Stimulated activated effector memory CD8-positive, alpha-beta T cell treated with anti-CD3 and anti-CD28 coated beads, Interleukin-12 subunit alpha, Interleukin-12 subunit beta, amount 100 ng/mL, for 72 hours (primary cell): ENCODE results near the gene ZER1.
"Not testable (repeated sequence)": the region's sequence is repeated elsewhere in the genome, so short reads cannot be mapped to it uniquely, and the experiment has no call there.

Source experiments
- ATAC-seq: fragments of 150-1000 bp; cut with Tn5 transposase; 2 replicates; pipeline ENCODE4 v1.10.0; 2021
- DNase-seq, 2 donors: peaks; one replicate each; pipeline ENCODE4 v3.0.0; 2021 to 2022; ENCODE audit warnings: low spot score in 2 of 2
- H3K27ac Mint-ChIP-seq: one replicate; pipeline ENCODE4 v1.8.0; 2022; ENCODE audit warnings: mild to moderate bottlenecking, mixed read lengths
- H3K36me3 Mint-ChIP-seq: one replicate; pipeline ENCODE4 v1.8.0; 2022; ENCODE audit warnings: mild to moderate bottlenecking, mixed read lengths
- H3K4me1 Mint-ChIP-seq: one replicate; pipeline ENCODE4 v1.8.0; 2022; ENCODE audit warnings: mixed read lengths
- H3K4me3 Mint-ChIP-seq: one replicate; pipeline ENCODE4 v1.8.0; 2022; ENCODE audit warnings: mild to moderate bottlenecking, mixed read lengths
- H3K9me3 Mint-ChIP-seq: one replicate; pipeline ENCODE4 v1.8.0; 2022; ENCODE audit warnings: mixed read lengths

Gene ZER1

GRCh38 chr9:128798896-128799295 lies 27.2 kb upstream of the ZER1 start:
- Mint-ChIP-seq H3K36me3 (peaks cover 100% of the 10 kb centered on the region), H3K4me3 (no peak overlapping the region), H3K9me3 (no peaks in the 10 kb centered on the region), H3K4me1 (peaks cover 2% of the 10 kb centered on the region), H3K27ac (peak overlapping the region; percentile 51)
- DNase-seq, result no peak
- ATAC-seq, result no peak

DNA sequence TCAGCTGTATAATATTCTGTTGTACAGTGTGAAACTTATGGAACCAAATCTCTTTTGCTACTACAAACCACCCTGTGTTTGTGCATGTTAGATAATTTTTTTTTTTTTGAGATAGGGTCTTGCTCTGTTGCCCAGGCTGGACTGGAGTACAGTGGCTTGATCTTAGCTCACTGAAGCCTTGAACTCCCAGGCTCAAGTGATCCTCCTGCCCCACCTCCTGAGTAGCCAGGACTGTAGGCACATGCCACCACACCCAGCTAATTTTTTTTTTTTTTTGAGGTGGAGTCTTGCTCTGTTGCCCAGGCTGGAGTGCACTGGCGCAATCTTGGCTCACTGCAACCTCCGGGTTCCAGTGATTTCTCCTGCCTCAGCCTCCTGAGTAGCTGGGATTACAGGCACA lies 23.2 kb upstream of the ZER1 start:
- not testable (repeated sequence) for H3K4me3 Mint-ChIP-seq, H3K27ac Mint-ChIP-seq, H3K9me3 Mint-ChIP-seq, ATAC-seq, DNase-seq
- H3K36me3 Mint-ChIP-seq, result peaks cover 96% of the 10 kb centered on the region
- H3K4me1 Mint-ChIP-seq, result peaks cover 11% of the 10 kb centered on the region

DNA sequence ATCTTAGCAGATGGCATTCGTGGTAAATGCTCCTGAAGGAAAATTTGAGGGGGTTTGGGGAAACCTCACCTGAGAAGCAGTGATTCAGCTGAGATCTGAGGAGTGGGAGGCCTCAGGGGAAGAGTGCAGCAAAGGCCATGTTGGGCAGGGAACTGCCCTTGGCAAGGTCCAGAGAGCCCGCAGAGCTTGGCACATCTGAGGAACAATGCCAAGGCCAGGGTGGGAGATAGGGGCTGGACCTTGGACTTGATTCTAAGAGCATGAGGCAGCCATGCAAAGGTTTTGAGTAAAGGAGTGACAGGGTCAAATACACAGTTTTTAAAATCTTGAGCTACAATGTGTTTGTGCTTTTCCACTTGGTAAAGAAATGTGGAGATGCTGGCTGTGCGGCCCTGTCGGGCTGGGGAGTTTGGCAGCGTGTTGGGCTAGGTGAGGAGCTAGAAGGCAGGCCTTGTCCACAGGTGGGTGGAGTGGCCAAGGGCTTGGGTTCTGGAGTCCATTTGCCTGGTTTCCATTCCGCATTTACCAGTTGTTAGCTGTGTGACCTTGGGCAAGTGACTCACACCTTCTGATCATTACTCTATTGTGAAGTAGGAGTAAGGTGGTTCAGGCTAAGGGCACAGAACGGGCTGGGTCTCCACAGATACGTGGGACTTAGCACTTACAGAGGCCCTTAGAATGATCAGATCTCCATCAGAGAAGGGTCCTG lies 21.4 kb upstream of the ZER1 start:
- peaks cover 17% of the 10 kb centered on the region for H3K4me1 Mint-ChIP-seq
- ATAC-seq (no peak), DNase-seq (no peak)
- H3K4me3 Mint-ChIP-seq, result no peak overlapping the region
- peak overlapping the region; percentile 87 for H3K27ac Mint-ChIP-seq
- H3K36me3 Mint-ChIP-seq, result peaks cover 96% of the 10 kb centered on the region
- no peaks in the 10 kb centered on the region for H3K9me3 Mint-ChIP-seq

DNA sequence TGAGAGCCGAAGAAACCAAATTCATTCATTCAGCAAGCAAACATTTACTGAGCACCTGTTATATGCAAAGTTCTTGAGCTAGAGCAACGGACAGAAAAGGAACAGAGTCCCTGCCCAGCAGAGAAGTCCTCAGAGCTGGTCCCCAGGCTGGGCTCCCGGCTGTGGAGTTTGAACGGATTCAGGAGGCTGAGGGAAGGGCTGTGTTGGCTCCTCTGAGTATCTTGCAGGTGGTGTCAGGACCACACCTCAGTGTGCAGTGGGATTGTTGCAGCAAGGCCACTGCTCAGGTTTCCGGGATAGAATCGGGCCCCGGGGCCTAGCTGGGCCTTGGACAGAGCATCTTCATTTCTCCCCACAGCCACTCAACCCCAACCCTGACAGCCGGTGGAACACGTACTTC lies 20.4 kb upstream of the ZER1 start:
- DNase-seq (no peak), ATAC-seq (no peak)
- no peak overlapping the region for H3K27ac Mint-ChIP-seq
- H3K4me3 Mint-ChIP-seq, result no peak overlapping the region
- H3K4me1 Mint-ChIP-seq, result peaks cover 24% of the 10 kb centered on the region
- H3K9me3 Mint-ChIP-seq, result no peaks in the 10 kb centered on the region
- H3K36me3 Mint-ChIP-seq, result peaks cover 92% of the 10 kb centered on the region

DNA sequence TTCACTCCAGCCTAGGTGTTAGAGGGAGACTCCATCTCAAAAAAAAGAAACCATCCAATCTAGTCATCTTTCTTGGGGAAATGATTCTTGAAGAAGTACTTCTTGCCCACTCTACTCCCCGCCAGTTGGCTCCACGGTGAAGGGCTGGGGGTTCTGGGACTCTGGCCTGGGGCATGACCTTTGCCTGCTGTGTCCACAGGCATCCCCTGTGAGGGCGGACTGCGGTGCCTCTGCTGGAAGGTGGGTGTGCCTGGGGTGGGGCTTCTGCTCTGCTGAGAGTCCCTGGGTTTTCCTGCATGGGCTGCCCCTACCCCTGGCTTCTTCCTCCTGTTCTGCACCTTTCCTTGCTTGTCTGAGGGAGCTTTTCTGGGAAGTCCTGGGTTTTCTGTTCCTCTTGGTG lies 18.8 kb upstream of the ZER1 start:
- ATAC-seq, result no peak
- DNase-seq, result no peak
- H3K36me3 Mint-ChIP-seq, result peaks cover 76% of the 10 kb centered on the region

GRCh38 chr9:128788445-128788844 lies 16.7 kb upstream of the ZER1 start:
- ATAC-seq (no peak), DNase-seq (no peak)
- Mint-ChIP-seq H3K4me3 (peak overlapping the region; percentile 97), H3K9me3 (no peaks in the 10 kb centered on the region), H3K27ac (peak overlapping the region; percentile 93), H3K4me1 (peaks cover 24% of the 10 kb centered on the region), H3K36me3 (peaks cover 55% of the 10 kb centered on the region)

More for the DNA sequence above, 18.8 kb upstream of the ZER1 start:
- Mint-ChIP-seq H3K27ac (peak overlapping the region; percentile 52), H3K4me3 (no peak overlapping the region), H3K9me3 (no peaks in the 10 kb centered on the region), H3K4me1 (peaks cover 29% of the 10 kb centered on the region)

DNA sequence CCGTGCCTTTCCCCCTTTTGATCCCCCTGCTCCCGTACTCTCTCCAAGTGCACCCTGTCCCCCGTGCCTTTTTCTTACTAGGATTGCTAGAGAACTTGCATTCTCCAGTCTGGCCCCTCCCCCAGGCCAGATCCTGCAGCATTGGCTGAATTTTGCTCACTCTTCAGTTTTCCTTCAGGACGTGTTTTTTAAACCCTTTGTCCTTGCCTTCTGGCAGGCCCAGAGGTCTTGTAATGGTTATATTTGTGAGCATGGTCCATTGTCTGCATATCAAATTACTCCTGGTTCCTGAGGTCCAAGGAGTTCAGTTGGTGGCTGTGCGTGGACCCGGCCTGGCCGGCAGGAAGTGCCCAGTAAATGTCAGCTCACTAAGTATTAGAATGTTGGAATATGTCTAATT lies 15.9 kb upstream of the ZER1 start:
- Mint-ChIP-seq H3K9me3 (no peaks in the 10 kb centered on the region), H3K27ac (peak overlapping the region; percentile 93), H3K36me3 (peaks cover 49% of the 10 kb centered on the region), H3K4me1 (peaks cover 19% of the 10 kb centered on the region), H3K4me3 (peak overlapping the region; percentile 97)
- ATAC-seq, result no peak
- no peak for DNase-seq

- peaks cover 42% of the 10 kb centered on the region for H3K36me3 Mint-ChIP-seq
- peak; percentile 98 for ATAC-seq
- peak within 1 kb of the TSS; percentile 97 for H3K4me3 Mint-ChIP-seq
- peak; percentile 92 to 97 for DNase-seq
- H3K27ac Mint-ChIP-seq, result peak within 1 kb of the TSS; percentile 93
- peaks cover 19% of the 10 kb centered on the region for H3K4me1 Mint-ChIP-seq
- no peaks in the 10 kb centered on the region for H3K9me3 Mint-ChIP-seq
Measured at GRCh38 chr9:128786681-128787601, 15.2 kb upstream of the ZER1 start, which contains the start of gene TBC1D13. TBC1D13 (plus strand) TSS chr9:128787253; CDS start chr9:128787354, 101 bp downstream.

DNA sequence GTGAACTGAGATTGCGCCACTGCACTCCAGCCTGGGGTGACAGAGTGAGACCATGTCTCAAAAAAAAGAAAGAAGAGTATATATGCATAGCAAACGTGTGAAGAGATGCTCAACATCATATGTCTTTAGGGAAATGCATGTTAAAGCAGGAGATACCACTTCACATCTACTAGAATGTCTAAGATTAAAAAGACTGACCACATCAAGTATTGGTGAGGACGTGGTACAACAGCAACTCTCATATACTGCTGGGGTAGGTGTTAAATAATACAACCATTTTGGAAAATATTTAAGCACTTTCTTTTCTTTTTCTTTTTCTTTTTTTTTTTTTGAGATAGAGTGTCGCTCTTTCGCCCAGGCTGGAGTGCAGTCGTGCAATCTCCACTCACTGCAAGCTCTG lies 13.7 kb upstream of the ZER1 start:
- ATAC-seq (no peak), DNase-seq (no peak)
- peaks cover 29% of the 10 kb centered on the region for H3K36me3 Mint-ChIP-seq
- peaks cover 19% of the 10 kb centered on the region for H3K4me1 Mint-ChIP-seq
- no peaks in the 10 kb centered on the region for H3K9me3 Mint-ChIP-seq
- H3K4me3 Mint-ChIP-seq, result no peak overlapping the region
- H3K27ac Mint-ChIP-seq, result no peak overlapping the region

DNA sequence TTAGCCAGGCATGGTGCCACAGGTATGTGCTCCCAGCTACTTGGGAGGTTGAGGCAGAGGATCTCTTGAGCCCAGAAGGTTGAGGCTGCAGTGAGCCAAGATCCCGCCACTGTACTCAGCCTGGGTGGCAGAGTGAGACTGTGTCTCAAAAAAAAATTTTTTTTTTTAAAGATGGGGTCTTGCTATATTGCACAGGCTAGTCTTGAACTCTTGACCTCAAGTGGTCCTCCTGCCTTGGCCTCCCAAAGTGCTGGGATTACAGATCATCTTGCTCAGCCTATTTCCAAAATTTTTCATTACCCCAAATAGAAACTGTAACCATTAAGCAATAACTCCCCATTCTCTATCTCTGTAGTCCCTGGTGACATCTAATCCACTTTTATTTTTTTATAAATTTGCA lies 10.9 kb upstream of the ZER1 start:
- Mint-ChIP-seq H3K36me3 (peaks cover 1% of the 10 kb centered on the region), H3K4me1 (peaks cover 8% of the 10 kb centered on the region), H3K27ac (no peak overlapping the region), H3K9me3 (no peaks in the 10 kb centered on the region), H3K4me3 (no peak overlapping the region)
- ATAC-seq (no peak), DNase-seq (no peak)

DNA sequence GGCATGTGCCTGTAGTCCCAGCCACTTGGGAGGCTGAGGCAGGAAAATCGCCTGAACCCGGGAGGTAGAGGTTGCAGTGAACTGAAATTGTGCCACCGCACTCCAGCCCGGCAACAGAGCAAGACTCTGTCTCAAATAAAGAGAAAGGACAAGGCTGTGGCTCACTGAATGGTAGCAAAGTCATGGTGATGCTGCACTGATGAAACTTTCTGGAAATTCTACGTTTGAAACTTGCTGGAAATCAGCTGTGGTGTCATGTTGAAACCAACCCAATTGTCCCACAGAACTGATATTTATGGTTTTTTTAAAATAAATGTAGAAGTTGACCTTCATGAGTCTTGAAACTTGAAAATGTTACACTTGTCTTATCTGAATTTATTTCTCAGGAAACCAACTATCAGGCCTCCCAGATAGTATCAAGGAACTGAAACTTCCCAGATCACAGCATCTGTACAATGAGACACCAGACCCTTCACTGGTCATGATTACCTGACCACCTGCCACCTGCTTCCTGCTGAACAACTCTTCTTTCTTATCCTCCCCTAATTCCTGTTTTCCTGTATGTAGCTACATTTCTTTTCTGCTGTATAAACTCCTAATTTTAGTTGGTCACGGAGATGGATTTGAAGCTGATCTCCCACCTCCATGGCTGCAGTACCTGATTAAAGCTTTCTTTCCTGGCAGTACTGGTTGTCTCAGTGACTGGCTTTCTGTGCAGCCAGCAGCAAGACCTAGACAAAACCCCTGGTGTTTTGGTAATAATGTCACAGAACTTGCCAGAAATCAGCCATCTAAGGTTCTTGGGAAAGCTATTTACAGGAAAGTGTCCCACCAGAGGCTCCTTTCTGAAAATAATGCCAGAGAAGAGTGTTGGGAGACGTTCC lies 9.7 kb upstream of the ZER1 start:
- no peak overlapping the region for H3K4me3 Mint-ChIP-seq
- H3K36me3 Mint-ChIP-seq, result no peaks in the 10 kb centered on the region
- DNase-seq (no peak), ATAC-seq (no peak)
- H3K27ac Mint-ChIP-seq, result no peak overlapping the region
- no peaks in the 10 kb centered on the region for H3K9me3 Mint-ChIP-seq
- peaks cover under 1% of the 10 kb centered on the region for H3K4me1 Mint-ChIP-seq

- not testable (repeated sequence) for H3K4me1 Mint-ChIP-seq, H3K36me3 Mint-ChIP-seq, DNase-seq, H3K4me3 Mint-ChIP-seq, H3K27ac Mint-ChIP-seq, H3K9me3 Mint-ChIP-seq, ATAC-seq
Measured at GRCh38 chr9:128780093-128780492, 8.4 kb upstream of the ZER1 start.

GRCh38 chr9:128774804-128775203 lies 3.1 kb upstream of the ZER1 start:
- Mint-ChIP-seq H3K4me3 (no peak overlapping the region), H3K27ac (no peak overlapping the region), H3K4me1 (peaks cover 15% of the 10 kb centered on the region), H3K9me3 (peaks cover 4% of the 10 kb centered on the region), H3K36me3 (no peaks in the 10 kb centered on the region)
- DNase-seq, result no peak
- ATAC-seq, result no peak

DNA sequence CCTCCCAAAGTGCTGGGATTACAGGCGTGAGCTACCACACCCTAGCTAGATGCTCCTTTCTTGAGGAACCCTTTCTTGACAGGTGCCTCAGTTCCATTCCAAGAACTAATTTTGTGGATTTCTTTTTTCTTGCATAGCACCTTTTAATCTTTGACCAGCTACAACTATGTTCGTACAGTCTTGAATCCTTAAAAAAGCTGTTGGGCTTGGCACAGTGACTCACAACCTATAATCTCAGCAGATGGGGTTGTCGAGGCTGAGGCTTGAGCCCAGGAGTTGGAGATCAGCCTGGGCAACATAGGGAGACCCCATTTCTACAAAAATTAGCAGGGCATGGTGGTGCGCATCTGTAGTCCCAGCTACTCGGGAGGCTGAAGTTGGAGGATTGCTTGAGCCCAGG lies 1.3 kb upstream of the ZER1 start:
- H3K4me1 Mint-ChIP-seq, result peaks cover 27% of the 10 kb centered on the region
- H3K36me3 Mint-ChIP-seq, result no peaks in the 10 kb centered on the region
- DNase-seq, result no peak
- H3K9me3 Mint-ChIP-seq, result peaks cover 4% of the 10 kb centered on the region
- H3K27ac Mint-ChIP-seq, result peak overlapping the region; percentile 96
- ATAC-seq, result no peak
- H3K4me3 Mint-ChIP-seq, result peak overlapping the region; percentile 93
